SW 1271 (cell line): ENCODE measurements around the gene IL17REL.
A peak's percentile ranks its signal among the peaks of the same experiment; 100 is the strongest.

Source experiments
- DNase-seq, 2 experiments: peaks; one replicate each; lab custom pipeline; 2025; lab: John Stamatoyannopoulos, UW

IL17REL gene

GRCh38 chr22:49966774-49967705, 45.5 kb downstream of the IL17REL start:
- no peak for DNase-seq

DNA sequence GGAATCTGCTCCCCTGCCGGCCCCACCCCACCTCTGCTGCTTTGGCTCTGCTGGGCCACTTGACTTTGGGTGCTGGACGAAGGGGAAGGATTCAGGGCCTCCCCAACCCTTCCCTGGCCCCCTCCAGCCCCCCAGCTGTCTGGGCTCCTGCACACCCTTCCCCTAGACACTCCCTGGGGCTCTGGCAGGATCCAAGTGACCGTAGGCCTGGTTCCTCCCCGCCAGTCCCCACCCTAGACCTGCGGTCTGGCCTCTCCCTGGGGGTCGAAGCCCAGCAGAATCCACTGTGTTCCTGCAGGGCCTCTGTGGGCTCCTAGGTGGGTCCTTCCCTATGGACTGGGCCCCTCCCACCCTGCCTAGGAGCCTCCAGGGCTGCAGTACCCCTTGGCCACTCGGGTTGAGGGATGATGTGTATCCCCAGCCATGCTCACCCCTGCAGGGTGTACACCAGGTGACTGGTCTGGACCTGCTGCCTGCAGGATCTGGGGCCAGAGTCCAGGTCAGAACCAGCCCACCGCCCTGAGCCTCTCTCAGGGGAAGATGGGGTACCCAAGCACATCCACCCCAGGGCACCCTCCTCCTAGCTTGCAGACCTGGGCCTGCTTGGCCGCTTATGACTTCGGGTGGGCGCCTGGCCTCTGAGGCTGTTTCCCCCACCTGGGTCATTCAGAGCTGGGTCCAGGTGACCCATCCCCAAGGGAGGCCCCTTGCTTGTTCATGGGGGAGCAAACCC, 46.4 kb downstream of the IL17REL start:
- DNase-seq = no peak

DNA sequence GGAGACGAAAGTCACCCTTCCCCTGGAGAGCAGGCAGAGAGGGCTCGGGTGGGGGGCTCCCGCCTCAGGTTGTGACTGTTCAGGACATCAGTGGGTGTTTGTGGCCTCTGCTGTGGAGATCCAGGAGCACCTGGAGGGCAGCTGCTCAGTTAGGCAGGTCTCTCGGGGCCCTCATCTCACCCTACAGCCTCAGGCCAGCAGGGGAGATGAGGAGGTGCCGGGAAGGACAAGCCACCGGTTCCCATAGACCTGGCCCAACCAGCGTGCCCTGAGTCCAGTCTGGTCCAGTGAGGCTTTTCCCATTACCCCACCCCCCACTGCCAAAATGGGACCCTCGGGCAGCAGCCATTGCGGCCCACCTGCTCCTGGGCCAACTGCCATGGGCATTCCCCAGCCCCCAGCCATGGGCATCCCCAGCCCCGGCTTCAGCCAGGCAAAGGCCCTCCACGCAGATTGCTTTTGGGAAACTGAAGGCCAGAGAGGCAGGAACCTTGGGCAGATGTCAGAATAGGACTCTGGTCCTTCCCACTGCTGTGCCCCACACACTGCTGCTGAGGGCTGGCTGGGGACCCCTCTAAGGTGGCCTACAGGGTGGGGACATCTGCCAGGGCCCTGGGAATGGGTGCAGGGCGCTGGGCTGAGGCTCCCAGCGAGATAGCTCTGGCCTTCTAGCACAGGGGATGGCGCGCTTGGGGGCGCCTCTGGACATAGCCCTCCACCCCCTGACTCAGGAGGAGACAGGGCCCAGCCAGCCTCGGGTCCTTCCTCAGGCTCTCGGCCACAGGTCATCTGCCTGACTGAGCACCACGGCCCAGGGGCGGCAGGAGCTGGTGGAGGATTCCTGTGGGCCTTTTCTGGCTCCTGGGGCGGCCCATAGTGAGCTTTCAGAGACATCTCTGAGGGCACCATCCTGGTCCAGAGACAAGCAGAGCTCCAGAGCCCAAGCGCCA, 47.2 kb downstream of the IL17REL start:
- DNase-seq = no peak

DNA sequence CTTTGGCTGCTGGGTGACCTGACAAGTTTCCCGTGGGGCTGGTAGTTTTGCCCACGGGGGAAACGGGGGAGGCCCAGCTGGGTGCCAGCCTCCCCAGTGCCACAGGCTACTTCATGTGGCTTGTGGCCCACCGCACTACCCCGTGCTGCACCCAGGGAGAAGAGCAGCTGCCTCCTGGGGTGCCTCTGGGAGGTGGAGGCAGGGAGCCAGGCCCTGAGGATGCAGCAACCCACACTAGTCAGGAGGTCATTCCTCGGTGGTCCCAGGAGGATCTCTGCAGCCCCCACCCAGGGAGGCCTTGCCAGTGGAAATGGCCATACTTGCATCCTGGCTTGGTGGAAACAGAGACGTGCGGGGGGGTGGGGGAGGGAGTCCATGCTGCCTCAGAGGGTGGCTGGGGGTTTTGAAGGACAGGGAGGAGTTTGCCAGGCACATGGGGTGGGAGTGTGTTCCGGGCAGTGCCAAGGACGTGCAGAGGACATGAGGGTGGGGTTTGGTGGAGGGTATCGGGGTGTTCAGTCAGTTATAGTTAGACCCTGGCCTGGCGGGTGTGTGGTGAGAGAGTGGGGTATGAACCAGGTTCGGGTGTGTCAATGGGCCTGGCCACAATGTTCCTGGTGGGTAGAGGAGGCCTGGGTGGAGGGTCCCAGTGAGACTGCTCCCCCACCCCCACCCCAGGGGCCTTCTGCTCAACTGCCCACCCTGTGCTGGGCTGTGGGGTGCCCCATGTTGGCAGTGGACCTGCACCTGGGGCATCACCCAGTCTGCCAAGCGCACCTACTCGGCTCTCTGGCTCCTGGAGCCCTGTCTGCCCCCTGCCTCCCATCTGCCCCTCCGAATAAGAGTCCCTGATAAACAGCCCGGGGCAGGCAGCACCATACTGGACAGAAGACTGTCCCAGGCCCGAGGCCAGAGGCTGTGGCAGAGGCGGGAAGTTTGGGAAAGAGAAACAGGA, 48.2 kb downstream of the IL17REL start:
- DNase-seq = no peak

DNA sequence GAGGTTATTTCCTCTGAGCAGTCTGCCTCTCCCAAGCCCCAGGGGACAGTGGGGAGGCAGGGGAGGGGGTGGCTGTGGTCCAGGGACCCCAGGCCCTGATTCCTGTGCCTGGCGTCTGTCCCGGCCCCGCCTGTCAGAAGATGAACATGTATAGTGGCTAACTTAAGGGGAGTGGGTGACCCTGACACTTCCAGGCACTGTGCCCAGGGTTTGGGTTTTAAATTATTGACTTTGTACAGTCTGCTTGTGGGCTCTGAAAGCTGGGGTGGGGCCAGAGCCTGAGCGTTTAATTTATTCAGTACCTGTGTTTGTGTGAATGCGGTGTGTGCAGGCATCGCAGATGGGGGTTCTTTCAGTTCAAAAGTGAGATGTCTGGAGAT, 48.9 kb downstream of the IL17REL start:
- DNase-seq = no peak

DNA sequence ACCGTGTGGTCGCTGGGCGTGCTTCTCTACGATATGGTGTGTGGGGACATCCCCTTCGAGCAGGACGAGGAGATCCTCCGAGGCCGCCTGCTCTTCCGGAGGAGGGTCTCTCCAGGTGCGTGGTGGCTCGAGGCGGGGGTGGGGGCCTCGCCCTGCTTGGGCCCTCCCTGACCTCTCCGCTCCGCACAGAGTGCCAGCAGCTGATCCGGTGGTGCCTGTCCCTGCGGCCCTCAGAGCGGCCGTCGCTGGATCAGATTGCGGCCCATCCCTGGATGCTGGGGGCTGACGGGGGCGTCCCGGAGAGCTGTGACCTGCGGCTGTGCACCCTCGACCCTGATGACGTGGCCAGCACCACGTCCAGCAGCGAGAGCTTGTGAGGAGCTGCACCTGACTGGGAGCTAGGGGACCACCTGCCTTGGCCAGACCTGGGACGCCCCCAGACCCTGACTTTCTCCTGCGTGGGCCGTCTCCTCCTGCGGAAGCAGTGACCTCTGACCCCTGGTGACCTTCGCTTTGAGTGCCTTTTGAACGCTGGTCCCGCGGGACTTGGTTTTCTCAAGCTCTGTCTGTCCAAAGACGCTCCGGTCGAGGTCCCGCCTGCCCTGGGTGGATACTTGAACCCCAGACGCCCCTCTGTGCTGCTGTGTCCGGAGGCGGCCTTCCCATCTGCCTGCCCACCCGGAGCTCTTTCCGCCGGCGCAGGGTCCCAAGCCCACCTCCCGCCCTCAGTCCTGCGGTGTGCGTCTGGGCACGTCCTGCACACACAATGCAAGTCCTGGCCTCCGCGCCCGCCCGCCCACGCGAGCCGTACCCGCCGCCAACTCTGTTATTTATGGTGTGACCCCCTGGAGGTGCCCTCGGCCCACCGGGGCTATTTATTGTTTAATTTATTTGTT, 49.6 kb downstream of the IL17REL start:
- DNase-seq = no peak

- DNase-seq = peak; percentile 61 to 80
Measured at GRCh38 chr22:49962012-49962750, 50.4 kb downstream of the IL17REL start.

DNA sequence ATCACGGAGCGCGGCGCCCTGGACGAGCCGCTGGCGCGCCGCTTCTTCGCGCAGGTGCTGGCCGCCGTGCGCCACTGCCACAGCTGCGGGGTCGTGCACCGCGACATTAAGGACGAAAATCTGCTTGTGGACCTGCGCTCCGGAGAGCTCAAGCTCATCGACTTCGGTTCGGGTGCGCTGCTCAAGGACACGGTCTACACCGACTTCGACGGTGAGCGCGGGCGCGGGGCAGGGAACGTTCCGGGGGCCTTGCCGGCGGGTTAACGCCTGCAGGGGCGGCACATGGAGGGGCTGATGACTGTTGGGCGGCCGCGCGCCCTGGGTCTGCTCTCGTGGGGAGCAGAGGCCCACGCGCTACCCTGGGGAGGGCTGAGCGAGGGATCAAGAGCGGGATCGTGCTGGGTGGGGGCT, 51.0 kb downstream of the IL17REL start:
- DNase-seq = no peak

- no peak for DNase-seq
Measured at GRCh38 chr22:49961005-49961600, 51.5 kb downstream of the IL17REL start.

GRCh38 chr22:49960159-49961004, 52.2 kb downstream of the IL17REL start, which contains the start of gene PIM3:
Gene PIM3, plus strand, starts transcription at chr22:49960772. Its CDS starts 176 bp downstream, at chr22:49960948.
- peak; percentile 84 to 89 for DNase-seq

GRCh38 chr22:49959782-49960158, 52.8 kb downstream of the IL17REL start:
- no peak for DNase-seq

DNA sequence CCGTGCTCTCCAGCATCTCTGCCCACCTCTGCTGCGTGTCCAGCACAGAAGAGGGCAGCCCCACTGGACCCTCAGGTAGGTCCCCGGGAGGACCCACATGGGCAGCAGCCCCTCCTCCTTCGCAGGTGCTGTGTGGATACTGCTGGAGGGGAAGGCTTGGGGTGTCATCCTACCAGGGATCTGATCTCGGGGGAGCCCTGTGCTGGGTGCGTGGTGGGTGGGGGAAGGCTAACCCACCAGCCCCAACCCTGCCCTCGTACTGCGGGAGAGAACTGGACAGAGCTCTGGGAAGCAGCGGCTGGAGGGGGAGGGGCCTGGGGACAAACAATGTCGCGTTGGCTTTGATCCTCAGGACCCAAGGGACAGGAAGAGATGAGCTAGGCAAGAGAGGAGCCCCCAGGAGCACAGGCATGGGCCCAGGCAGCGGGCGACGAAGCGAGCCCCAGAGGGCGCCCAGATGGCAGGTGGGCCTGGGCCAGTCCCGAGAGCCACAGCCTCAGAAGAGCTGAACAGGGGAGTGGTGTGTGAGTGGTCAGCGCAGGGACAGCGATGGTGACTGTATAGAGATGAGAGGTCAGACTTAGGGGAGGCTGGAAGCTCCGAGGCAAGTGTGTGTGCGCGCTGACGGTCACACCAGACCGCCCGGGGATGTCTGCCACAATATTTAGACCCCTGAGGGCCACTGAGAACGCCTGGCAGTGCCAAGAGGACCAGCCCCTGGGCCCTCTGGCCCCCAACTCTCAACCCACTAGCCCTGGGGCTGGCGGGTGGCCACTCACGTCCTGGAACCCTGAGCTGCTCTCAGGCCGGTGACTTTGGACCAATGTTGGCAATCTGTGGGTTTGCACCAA, 53.4 kb downstream of the IL17REL start:
- DNase-seq = no peak

DNA sequence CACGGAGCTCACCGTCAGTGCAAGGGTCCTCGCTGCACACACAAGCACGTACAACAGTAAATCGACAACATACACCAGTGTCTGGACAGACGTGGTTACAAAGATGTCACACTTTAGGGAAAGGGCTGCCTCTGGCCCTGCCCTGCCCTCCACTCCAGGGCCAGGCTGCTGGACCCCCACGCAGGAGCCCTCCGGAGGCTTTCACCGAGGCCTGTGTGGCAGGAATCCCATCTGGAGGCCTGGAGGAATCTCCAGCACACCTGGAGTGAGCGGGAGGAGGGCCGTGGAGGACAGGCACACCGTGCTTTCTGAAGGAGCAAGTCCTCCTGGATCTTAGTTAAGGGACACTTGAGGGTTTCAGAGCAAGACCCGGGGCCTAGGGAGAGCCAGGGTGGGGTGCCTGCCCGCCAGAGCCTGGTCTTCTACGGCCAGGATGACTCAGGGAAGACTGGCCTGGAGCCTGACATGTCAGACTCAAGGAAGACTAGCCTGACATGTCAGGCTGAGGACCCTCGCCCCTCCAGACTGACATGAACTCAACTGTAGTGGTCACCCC, 54.1 kb downstream of the IL17REL start:
- no peak for DNase-seq

- no peak for DNase-seq
Measured at GRCh38 chr22:49957826-49958365, 54.7 kb downstream of the IL17REL start.

- no peak for DNase-seq
Measured at GRCh38 chr22:49956914-49957825, 55.4 kb downstream of the IL17REL start.
